AG09309 (cell line): ENCODE data around the gene RGS6.

ENCODE experiments used
- DNase-seq: peaks from one replicate; pipeline ENCODE4 v3.0.0-alpha.2; 2010; ENCODE audit warnings: low read depth
- H3K4me3 ChIP-seq: 2 replicates; pipeline ENCODE4 v1.5.1; 2011; ENCODE audit warnings: mild to moderate bottlenecking, low read depth, low read length, moderate library complexity; ENCODE audit not compliant: control insufficient read depth
- TF ChIP-seq, protein P1 (sequence below): IDR thresholded peaks from 2 replicates; pipeline ENCODE4 v1.5.1; 2011; ENCODE audit warnings: mild to moderate bottlenecking, low read depth, low read length, inconsistent platforms; ENCODE audit not compliant: insufficient read depth, control insufficient read depth; ENCODE audit errors: missing control alignments

RGS6 gene

DNA sequence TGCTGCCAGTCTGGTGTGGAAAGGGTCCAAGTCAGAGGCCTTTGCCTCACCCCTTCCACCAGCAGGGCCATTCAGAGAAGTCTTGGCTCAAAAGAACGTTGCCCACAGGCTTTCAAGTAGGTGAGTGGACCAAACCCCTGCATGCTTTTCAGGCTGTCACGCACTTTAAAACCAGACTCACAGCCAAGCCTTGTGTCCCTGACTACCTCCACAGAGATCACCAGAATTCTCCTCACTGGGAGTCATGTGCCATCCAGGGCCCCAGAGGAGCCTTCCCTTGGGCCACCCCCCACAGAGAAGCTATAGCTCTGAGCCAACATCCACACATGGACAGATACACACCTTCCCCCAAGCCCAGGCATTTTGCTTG is 678.6 kb downstream of the RGS6 start:
- H3K4me3 ChIP-seq = no peak overlapping the region
- DNase-seq = no peak
- TF ChIP-seq, protein P1, sequence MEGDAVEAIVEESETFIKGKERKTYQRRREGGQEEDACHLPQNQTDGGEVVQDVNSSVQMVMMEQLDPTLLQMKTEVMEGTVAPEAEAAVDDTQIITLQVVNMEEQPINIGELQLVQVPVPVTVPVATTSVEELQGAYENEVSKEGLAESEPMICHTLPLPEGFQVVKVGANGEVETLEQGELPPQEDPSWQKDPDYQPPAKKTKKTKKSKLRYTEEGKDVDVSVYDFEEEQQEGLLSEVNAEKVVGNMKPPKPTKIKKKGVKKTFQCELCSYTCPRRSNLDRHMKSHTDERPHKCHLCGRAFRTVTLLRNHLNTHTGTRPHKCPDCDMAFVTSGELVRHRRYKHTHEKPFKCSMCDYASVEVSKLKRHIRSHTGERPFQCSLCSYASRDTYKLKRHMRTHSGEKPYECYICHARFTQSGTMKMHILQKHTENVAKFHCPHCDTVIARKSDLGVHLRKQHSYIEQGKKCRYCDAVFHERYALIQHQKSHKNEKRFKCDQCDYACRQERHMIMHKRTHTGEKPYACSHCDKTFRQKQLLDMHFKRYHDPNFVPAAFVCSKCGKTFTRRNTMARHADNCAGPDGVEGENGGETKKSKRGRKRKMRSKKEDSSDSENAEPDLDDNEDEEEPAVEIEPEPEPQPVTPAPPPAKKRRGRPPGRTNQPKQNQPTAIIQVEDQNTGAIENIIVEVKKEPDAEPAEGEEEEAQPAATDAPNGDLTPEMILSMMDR = no peak

- H3K4me3 ChIP-seq = no peak overlapping the region
- TF ChIP-seq, protein P1 = no peak
- DNase-seq = no peak
Measured at GRCh38 chr14:72611506-72611905, 679.3 kb downstream of the RGS6 start.

DNA sequence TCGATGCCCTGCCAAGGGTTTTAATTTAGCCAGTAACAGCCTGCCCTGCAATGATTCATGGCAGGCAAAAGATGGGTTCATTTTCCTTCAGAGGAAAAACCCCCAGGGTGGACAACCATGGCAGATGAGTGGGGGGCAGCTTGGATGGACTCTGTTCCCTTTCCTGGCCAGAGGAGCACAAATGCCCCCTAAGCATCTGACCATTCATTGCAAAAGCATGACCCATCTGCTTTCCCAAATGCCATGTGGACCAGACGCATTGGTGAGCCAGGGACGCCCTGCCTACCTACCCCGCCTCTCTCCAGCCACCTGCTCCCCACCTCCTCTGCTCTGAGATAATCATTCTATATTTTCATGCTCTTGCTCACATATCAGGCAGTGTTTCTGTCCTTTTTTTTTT is 679.8 kb downstream of the RGS6 start:
- TF ChIP-seq, protein P1 = no peak
- no peak overlapping the region for H3K4me3 ChIP-seq
- DNase-seq = no peak

DNA sequence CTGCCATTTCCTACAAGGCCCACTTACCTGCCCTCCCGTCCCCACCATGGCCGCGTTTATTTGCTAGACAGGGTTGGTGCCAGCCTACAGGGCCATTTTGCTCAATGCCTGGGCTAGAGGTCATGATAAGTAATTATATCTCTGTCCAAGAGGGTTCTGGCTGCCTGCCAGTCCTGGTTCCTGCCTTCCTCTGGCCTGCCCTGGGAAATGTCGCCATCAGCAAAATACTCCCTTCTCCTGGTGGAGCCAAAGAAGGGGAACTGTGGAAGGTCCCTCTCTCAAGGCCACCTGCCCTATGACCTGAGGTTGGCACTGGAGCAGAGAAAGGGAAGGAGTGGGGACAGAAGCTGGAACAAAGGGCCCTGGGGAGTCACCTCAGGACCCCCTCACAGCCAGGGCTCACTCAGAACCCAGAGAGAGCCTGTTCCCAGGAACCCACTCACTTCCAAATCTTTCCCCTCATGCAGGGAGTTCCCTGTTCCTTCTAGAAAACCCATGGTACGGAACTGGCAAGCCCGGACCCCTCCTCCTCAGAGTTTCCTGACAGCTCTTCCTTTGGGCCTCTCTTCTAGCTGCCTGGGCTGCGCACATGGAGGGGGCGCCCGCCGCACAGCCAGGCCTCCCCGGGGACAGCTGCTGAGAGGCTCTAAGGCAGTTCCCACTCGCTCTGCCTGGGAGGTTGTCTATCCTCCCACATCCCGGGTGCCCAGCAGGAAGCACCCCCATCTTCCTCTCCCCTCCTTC is 681.2 kb downstream of the RGS6 start:
- no peak overlapping the region for H3K4me3 ChIP-seq
- DNase-seq = no peak
- TF ChIP-seq, protein P1 = no peak

GRCh38 chr14:72613975-72614319 is 681.7 kb downstream of the RGS6 start:
- H3K4me3 ChIP-seq = no peak overlapping the region
- no peak for DNase-seq
- TF ChIP-seq, protein P1 = no peak

- TF ChIP-seq, protein P1 = no peak
- no peak overlapping the region for H3K4me3 ChIP-seq
- no peak for DNase-seq
Measured at GRCh38 chr14:72614365-72614764, 682.1 kb downstream of the RGS6 start.
